WTC11 (cell line): ENCODE measurements around the gene APOA1. TPM values are rescaled to one million over a fixed set of nuclear protein-coding genes. Genes with fewer than 3 reads are reported as not detected.
A peak's percentile ranks its signal among the peaks of the same experiment; 100 is the strongest.

Source experiments
- ATAC-seq: fragments of 200-7000 bp; cut with Tn5 transposase; 2 replicates; pipeline ENCODE4 v1.10.0; 2021; ENCODE audit warnings: mild to moderate bottlenecking, moderate library complexity
- CTCF ChIA-PET: fragments of 300-600 bp; sonication (Branson Sonifier 250); formaldehyde crosslinking; loops from one replicate; lab custom pipeline; 2021; ENCODE audit warnings: antibody characterized with exemption; lab: Charles Lee
- POLR2A ChIA-PET: fragments of 350-600 bp; sonication (Branson Sonifier 250); formaldehyde crosslinking; loops from one replicate; lab custom pipeline; 2021; ENCODE audit warnings: antibody characterized with exemption; lab: Charles Lee
- DNase-seq: peaks from one replicate; pipeline ENCODE4 v3.0.0; 2021; ENCODE audit warnings: low spot score
- H3K27ac Mint-ChIP-seq: 2 replicates; pipeline ENCODE4 v1.8.0; 2021; ENCODE audit warnings: mixed read lengths
- H3K27me3 Mint-ChIP-seq: 2 replicates; pipeline ENCODE4 v1.8.0; 2021; ENCODE audit warnings: low read depth, mild to moderate bottlenecking, moderate library complexity, mixed read lengths
- H3K36me3 Mint-ChIP-seq: 2 replicates; pipeline ENCODE4 v1.8.0; 2021; ENCODE audit warnings: mixed read lengths
- H3K4me1 Mint-ChIP-seq: 2 replicates; pipeline ENCODE4 v1.8.0; 2022; ENCODE audit warnings: mixed read lengths
- H3K4me3 Mint-ChIP-seq: 2 replicates; pipeline ENCODE4 v1.8.0; 2021; ENCODE audit warnings: mild to moderate bottlenecking, moderate library complexity, mixed read lengths
- H3K9me3 Mint-ChIP-seq: 2 replicates; pipeline ENCODE4 v1.8.0; 2021; ENCODE audit warnings: mixed read lengths
- CREB1 ChIP-seq: sonication (generic); formaldehyde crosslinking; IDR thresholded peaks from 2 replicates; pipeline ENCODE4 v1.8.0; 2023; ENCODE audit warnings: mild to moderate bottlenecking, missing genetic modification reagents
- ESRRA ChIP-seq: sonication (generic); formaldehyde crosslinking; IDR thresholded peaks from 2 replicates; pipeline ENCODE4 v1.8.1; 2022; ENCODE audit warnings: mild to moderate bottlenecking, missing genetic modification reagents, borderline replicate concordance
- FOXK1 ChIP-seq: sonication (generic); formaldehyde crosslinking; IDR thresholded peaks from 2 replicates; pipeline ENCODE4 v1.8.0; 2022; ENCODE audit warnings: mild to moderate bottlenecking, moderate library complexity, missing genetic modification reagents
- TCF7 ChIP-seq: sonication (generic); formaldehyde crosslinking; IDR thresholded peaks from 2 replicates; pipeline ENCODE4 v1.8.0; 2022; ENCODE audit warnings: mild to moderate bottlenecking, low read depth, missing genetic modification reagents, moderate library complexity
- ZNF232 ChIP-seq: sonication (generic); formaldehyde crosslinking; IDR thresholded peaks from 2 replicates; pipeline ENCODE4 v1.8.0; 2022; ENCODE audit warnings: mild to moderate bottlenecking, missing genetic modification reagents
- ZNF396 ChIP-seq: fragments of 250-450 bp; sonication (Bioruptor Pico); IDR thresholded peaks from 2 replicates; pipeline ENCODE4 v1.8.0; 2021; ENCODE audit warnings: mild to moderate bottlenecking, moderate library complexity, borderline replicate concordance
- ZNF671 ChIP-seq: fragments of 250-450 bp; sonication (Bioruptor Pico); IDR thresholded peaks from 2 replicates; pipeline ENCODE4 v1.8.0; 2021; ENCODE audit warnings: mild to moderate bottlenecking
- total RNA-seq: library from RNA; stranded (reverse); gene quantifications from 3 replicates; pipeline ENCODE4 v1.2.3, GENCODE V29; 2021
- TF ChIP-seq, protein P1 (sequence below): sonication (generic); formaldehyde crosslinking; IDR thresholded peaks from 2 replicates; pipeline ENCODE4 v1.8.0; 2022; ENCODE audit warnings: mild to moderate bottlenecking, missing genetic modification reagents
- TF ChIP-seq, protein P2 (sequence below): sonication (generic); formaldehyde crosslinking; IDR thresholded peaks from 2 replicates; pipeline ENCODE4 v1.8.1; 2023; ENCODE audit warnings: mild to moderate bottlenecking, missing genetic modification reagents, moderate library complexity
- TF ChIP-seq, protein P3 (sequence below): fragments of 250-450 bp; sonication (Bioruptor Pico); conservative IDR thresholded peaks from 2 replicates; pipeline ENCODE4 v1.9.0; 2021; ENCODE audit warnings: mild to moderate bottlenecking
- TF ChIP-seq, protein P4 (sequence below): sonication (generic); formaldehyde crosslinking; IDR thresholded peaks from 2 replicates; pipeline ENCODE4 v1.8.0; 2022; ENCODE audit warnings: mild to moderate bottlenecking, missing genetic modification reagents
- TF ChIP-seq, protein P5 (sequence below): sonication (generic); formaldehyde crosslinking; conservative IDR thresholded peaks from 2 replicates; pipeline ENCODE4 v1.8.1; 2022; ENCODE audit warnings: mild to moderate bottlenecking, missing genetic modification reagents
- TF ChIP-seq, protein P6 (sequence below): sonication (generic); formaldehyde crosslinking; IDR thresholded peaks from 2 replicates; pipeline ENCODE4 v1.8.0; 2022; ENCODE audit warnings: missing genetic modification reagents
- TF ChIP-seq, protein P7 (sequence below): sonication (generic); formaldehyde crosslinking; IDR thresholded peaks from 2 replicates; pipeline ENCODE4 v1.8.1; 2023; ENCODE audit warnings: mild to moderate bottlenecking, moderate library complexity, missing genetic modification reagents
- TF ChIP-seq, protein P8 (sequence below): sonication (generic); formaldehyde crosslinking; IDR thresholded peaks from 2 replicates; pipeline ENCODE4 v1.8.0; 2022; ENCODE audit warnings: mild to moderate bottlenecking, missing genetic modification reagents

The APOA1 gene
- total RNA-seq, 1 experiment from 2014 or later = 2.1 TPM

DNA sequence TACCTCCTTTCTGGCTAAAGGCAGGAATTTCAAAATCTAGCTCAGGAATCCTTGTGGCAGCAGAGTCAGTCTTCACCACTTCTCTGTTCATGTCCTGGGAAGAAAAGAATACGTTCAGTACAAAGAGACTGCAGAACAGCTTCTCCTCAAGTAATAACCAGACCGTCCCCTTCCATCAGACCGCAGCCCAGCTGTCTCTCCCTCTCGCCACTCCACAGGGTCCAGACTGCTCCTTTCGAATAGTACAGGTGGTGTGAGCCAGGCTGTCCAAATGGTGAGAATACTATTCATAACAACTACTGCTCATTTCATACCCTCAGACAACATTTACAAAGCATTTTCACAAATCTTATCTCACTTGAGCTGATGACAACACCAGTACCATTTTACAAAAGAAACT lies 50.5 kb downstream of the APOA1 start (continued):
- TF ChIP-seq, protein P1, sequence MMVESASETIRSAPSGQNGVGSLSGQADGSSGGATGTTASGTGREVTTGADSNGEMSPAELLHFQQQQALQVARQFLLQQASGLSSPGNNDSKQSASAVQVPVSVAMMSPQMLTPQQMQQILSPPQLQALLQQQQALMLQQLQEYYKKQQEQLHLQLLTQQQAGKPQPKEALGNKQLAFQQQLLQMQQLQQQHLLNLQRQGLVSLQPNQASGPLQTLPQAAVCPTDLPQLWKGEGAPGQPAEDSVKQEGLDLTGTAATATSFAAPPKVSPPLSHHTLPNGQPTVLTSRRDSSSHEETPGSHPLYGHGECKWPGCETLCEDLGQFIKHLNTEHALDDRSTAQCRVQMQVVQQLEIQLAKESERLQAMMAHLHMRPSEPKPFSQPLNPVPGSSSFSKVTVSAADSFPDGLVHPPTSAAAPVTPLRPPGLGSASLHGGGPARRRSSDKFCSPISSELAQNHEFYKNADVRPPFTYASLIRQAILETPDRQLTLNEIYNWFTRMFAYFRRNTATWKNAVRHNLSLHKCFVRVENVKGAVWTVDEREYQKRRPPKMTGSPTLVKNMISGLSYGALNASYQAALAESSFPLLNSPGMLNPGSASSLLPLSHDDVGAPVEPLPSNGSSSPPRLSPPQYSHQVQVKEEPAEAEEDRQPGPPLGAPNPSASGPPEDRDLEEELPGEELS (CRISPR knock-in tag) = no peak
- TF ChIP-seq, protein P2, sequence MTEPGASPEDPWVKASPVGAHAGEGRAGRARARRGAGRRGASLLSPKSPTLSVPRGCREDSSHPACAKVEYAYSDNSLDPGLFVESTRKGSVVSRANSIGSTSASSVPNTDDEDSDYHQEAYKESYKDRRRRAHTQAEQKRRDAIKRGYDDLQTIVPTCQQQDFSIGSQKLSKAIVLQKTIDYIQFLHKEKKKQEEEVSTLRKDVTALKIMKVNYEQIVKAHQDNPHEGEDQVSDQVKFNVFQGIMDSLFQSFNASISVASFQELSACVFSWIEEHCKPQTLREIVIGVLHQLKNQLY (CRISPR knock-in tag) = no peak
- TF ChIP-seq, protein P3, sequence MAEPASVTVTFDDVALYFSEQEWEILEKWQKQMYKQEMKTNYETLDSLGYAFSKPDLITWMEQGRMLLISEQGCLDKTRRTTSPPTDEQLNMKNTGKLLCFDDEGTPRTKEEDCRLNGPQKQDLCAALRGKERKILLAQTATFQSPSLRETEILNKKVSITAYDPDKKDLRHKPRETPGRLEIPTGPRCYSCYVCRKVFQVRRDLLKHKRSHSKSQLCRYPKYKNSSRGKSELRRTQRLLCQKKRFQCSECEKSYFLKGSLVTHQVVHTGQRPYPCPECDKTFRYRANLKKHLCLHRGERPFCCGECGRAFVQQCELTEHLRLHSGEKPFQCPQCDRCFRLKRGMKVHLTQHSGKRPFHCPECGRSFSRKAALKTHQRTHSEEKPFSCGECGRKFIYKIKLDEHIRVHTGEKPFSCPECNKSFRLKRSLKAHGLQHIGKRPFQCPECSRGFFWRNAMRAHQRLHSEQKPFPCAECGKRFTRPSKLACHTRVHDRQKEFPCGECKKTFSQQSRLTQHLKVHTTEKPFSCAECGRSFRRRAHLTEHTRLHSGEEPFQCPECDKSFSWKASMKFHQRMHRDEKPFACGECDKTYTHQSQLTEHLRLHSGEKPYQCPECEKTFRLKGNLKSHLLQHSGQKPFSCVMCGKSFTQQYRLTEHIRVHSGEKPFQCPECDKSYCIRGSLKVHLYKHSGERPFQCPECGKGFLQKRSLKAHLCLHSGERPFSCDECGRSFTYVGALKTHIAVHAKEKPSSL (CRISPR knock-in tag) = no peak

DNA sequence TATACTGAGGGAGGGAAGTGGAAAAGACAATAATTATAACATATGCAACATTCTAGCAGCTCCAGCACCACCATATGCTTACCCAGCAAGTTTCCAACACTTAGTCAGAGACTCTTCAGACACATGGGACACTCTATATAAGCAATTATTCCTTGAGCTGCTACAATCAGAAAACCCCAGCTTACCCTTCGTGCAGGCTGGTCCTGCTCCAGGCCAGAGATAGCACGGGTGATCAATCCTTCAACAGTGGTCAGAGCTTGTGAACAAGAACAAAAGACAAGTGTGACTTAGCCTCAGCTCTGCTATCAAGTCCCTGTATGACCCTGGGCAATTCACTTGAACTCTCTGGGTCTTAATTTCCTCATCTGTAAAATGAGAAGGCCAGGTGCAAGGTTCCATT lies 51.1 kb downstream of the APOA1 start:
- ChIA-PET POLR2A (no interaction called here), CTCF (interaction anchor here (1.3 to 8.7 kb wide), 3 partner anchors 13 to 54 kb away, joined by 3 to 358 read pairs (median 9); partner anchors contain the start of genes APOA1 and BUD13)
- Mint-ChIP-seq H3K4me1 (peaks cover 18% of the 10 kb centered on the region), H3K27me3 (peaks cover 22% of the 10 kb centered on the region), H3K4me3 (peak overlapping the region; percentile 94), H3K27ac (no peak overlapping the region), H3K36me3 (peaks cover 56% of the 10 kb centered on the region), H3K9me3 (no peaks in the 10 kb centered on the region)
- TF ChIP-seq, protein P4, sequence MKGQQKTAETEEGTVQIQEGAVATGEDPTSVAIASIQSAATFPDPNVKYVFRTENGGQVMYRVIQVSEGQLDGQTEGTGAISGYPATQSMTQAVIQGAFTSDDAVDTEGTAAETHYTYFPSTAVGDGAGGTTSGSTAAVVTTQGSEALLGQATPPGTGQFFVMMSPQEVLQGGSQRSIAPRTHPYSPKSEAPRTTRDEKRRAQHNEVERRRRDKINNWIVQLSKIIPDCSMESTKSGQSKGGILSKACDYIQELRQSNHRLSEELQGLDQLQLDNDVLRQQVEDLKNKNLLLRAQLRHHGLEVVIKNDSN (CRISPR knock-in tag) = no peak
- TF ChIP-seq ZNF671 (CRISPR knock-in tag) (no peak), CREB1 (CRISPR knock-in tag) (no peak), TCF7 (CRISPR knock-in tag) (no peak), ESRRA (CRISPR knock-in tag) (no peak), FOXK1 (CRISPR knock-in tag) (no peak), ZNF396 (CRISPR knock-in tag) (no peak), ZNF232 (CRISPR knock-in tag) (no peak)
- TF ChIP-seq, protein P5, sequence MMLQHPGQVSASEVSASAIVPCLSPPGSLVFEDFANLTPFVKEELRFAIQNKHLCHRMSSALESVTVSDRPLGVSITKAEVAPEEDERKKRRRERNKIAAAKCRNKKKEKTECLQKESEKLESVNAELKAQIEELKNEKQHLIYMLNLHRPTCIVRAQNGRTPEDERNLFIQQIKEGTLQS (CRISPR knock-in tag) = no peak
- TF ChIP-seq, protein P6, sequence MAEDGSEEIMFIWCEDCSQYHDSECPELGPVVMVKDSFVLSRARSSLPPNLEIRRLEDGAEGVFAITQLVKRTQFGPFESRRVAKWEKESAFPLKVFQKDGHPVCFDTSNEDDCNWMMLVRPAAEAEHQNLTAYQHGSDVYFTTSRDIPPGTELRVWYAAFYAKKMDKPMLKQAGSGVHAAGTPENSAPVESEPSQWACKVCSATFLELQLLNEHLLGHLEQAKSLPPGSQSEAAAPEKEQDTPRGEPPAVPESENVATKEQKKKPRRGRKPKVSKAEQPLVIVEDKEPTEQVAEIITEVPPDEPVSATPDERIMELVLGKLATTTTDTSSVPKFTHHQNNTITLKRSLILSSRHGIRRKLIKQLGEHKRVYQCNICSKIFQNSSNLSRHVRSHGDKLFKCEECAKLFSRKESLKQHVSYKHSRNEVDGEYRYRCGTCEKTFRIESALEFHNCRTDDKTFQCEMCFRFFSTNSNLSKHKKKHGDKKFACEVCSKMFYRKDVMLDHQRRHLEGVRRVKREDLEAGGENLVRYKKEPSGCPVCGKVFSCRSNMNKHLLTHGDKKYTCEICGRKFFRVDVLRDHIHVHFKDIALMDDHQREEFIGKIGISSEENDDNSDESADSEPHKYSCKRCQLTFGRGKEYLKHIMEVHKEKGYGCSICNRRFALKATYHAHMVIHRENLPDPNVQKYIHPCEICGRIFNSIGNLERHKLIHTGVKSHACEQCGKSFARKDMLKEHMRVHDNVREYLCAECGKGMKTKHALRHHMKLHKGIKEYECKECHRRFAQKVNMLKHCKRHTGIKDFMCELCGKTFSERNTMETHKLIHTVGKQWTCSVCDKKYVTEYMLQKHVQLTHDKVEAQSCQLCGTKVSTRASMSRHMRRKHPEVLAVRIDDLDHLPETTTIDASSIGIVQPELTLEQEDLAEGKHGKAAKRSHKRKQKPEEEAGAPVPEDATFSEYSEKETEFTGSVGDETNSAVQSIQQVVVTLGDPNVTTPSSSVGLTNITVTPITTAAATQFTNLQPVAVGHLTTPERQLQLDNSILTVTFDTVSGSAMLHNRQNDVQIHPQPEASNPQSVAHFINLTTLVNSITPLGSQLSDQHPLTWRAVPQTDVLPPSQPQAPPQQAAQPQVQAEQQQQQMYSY (CRISPR knock-in tag) = no peak
- TF ChIP-seq, protein P7, sequence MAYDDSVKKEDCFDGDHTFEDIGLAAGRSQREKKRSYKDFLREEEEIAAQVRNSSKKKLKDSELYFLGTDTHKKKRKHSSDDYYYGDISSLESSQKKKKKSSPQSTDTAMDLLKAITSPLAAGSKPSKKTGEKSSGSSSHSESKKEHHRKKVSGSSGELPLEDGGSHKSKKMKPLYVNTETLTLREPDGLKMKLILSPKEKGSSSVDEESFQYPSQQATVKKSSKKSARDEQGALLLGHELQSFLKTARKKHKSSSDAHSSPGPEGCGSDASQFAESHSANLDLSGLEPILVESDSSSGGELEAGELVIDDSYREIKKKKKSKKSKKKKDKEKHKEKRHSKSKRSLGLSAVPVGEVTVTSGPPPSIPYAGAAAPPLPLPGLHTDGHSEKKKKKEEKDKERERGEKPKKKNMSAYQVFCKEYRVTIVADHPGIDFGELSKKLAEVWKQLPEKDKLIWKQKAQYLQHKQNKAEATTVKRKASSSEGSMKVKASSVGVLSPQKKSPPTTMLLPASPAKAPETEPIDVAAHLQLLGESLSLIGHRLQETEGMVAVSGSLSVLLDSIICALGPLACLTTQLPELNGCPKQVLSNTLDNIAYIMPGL = no peak
- TF ChIP-seq, protein P8, sequence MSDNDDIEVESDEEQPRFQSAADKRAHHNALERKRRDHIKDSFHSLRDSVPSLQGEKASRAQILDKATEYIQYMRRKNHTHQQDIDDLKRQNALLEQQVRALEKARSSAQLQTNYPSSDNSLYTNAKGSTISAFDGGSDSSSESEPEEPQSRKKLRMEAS = no peak
- ATAC-seq (no peak), DNase-seq (no peak)

Other genes with a start within 250 kb of the APOA1 start
- 20.7 to 24.6 TPM (median 22.4 TPM) in 3 replicates for gene BUD13, start 64.6 kb downstream of the APOA1 start, total RNA-seq
- 55.2 to 59.6 TPM (median 56.6 TPM) in 3 replicates for gene ZPR1, start 49.6 kb downstream of the APOA1 start, total RNA-seq
- 0.09 to 0.32 TPM (median 0.20 TPM) in 3 replicates for gene APOA5, start 45.7 kb downstream of the APOA1 start, total RNA-seq
- not detected in 3 replicates for gene APOA4, start 14.3 kb downstream of the APOA1 start, total RNA-seq
- gene APOC3, start 7.7 kb downstream of the APOA1 start, total RNA-seq = 2.1 to 3.9 TPM (median 2.5 TPM) in 3 replicates